ENCODE results near the gene COL23A1. TPM values are rescaled to one million over a fixed set of nuclear protein-coding genes. Genes with fewer than 3 reads are reported as not detected.
"Not testable (repeated sequence)": the region's sequence is repeated elsewhere in the genome, so short reads cannot be mapped to it uniquely, and the experiment has no call there.

Gene COL23A1
- total RNA-seq, 1 experiment from 2014 or later, result not detected

DNA sequence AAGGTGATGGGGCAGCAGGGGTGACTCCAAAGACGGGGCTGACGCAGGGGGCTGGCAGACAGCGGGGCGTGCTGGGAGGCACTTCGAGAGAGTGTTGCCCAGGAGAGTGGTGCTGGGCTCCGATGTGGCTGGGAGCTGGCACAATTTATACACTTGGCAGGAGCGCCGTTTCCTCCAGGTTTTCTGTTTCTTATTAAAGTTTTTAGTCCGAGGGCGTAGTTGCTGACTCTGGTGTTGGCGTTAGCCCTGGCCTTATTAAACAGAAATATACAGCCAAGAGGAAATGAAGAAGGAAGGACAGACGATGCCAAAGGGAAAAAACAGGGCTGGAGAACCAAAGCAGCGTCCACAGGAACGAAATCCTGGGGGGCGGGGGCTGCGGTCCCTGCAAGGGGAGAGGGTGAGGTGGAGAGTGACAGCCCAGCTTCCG, 218.0 kb downstream of the COL23A1 start:
- Histone ChIP-seq H3K79me2 (ENCODE audit: low read length) (no peaks in the 10 kb centered on the region), H3K4me3 (ENCODE audit: low read length) (no peak overlapping the region), H4K20me1 (ENCODE audit: low read length) (no peaks in the 10 kb centered on the region), H3K4me2 (ENCODE audit: low read length) (no peak overlapping the region), H3K9me3 (ENCODE audit: low read length) (no peaks in the 10 kb centered on the region; the same call in 1 of the 2 replicates), H3K27me3 (ENCODE audit: low read length) (peaks cover 30% of the 10 kb centered on the region; the same call in 1 of the 2 replicates), H3K27ac (ENCODE audit: low read length) (no peak overlapping the region), H3F3A (ENCODE audit: low read length, unreplicated experiment) (no peaks in the 10 kb centered on the region), H3K4me1 (ENCODE audit: insufficient read depth, low read length) (no peaks in the 10 kb centered on the region), H3K36me3 (ENCODE audit: low read depth, low read length) (no peaks in the 10 kb centered on the region), H3K9me2 (replicated peaks; ENCODE audit: low read length) (no peaks in the 10 kb centered on the region), H2AFZ (ENCODE audit: low read length) (no peak overlapping the region), H3K9ac (ENCODE audit: low read length) (no peak overlapping the region)
- ATAC-seq (no peak), DNase-seq (no peak)
- intact Hi-C loops (cut with micrococcal nuclease), result no loop called here
- BruUV-seq (replicated peaks), result no TSS peak
- TF ChIP-seq EZH2 (IDR thresholded peaks at IDR 0.05; ENCODE audit: low read length, unreplicated experiment) (no peak), EZH2phosphoT487 (IDR thresholded peaks at IDR 0.05; ENCODE audit: borderline replicate concordance, low read length) (no peak)
- TF ChIP-seq, protein P1, sequence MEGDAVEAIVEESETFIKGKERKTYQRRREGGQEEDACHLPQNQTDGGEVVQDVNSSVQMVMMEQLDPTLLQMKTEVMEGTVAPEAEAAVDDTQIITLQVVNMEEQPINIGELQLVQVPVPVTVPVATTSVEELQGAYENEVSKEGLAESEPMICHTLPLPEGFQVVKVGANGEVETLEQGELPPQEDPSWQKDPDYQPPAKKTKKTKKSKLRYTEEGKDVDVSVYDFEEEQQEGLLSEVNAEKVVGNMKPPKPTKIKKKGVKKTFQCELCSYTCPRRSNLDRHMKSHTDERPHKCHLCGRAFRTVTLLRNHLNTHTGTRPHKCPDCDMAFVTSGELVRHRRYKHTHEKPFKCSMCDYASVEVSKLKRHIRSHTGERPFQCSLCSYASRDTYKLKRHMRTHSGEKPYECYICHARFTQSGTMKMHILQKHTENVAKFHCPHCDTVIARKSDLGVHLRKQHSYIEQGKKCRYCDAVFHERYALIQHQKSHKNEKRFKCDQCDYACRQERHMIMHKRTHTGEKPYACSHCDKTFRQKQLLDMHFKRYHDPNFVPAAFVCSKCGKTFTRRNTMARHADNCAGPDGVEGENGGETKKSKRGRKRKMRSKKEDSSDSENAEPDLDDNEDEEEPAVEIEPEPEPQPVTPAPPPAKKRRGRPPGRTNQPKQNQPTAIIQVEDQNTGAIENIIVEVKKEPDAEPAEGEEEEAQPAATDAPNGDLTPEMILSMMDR (conservative IDR thresholded peaks at IDR 0.05; ENCODE audit: low read depth, low read length), result no peak
- ChIA-PET POLR2A (ENCODE audit: unreplicated experiment) (no interaction called here), CTCF (no interaction called here)

DNA sequence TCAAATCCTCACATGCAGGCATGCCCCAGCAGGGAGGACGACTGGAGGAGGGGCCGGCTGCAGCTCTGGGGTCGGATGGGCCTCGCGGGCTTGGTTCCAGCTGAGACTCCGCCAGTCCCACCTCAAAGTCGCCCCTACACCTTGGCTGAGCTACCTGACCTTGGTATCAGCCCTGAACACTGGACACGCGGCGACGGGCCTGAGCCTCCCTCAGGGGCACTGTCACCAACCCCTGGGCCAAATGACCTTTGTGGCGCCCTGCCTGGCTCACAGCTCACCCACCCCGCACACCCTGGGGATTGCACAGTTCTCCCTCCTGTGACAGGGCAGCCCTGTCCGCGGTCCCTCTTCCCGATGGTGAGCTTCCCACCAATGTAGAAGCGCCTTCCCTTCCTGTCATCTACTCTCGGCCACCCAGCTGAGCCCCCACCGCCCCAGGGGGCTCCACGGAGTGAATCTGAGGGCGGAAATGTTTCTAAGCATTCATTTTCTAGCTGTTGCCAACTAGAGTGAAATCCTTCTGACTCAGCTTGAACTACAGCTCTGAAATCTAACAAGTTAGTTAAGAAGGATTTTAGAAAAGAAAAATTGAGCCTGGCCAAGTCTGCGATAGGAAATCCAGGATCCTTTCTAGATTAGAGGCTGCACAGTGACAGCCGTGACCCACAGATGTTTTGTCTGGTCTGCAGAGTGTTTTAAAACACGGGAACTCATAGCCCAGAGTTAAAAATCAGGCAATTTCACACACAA, 218.7 kb downstream of the COL23A1 start:
- H2AFZ ChIP-seq (ENCODE audit: low read length), result no peak overlapping the region
- ATAC-seq (no peak), DNase-seq (no peak)
- POLR2A ChIA-PET (ENCODE audit: unreplicated experiment), result no interaction called here
- no peak overlapping the region for H3K4me2 ChIP-seq (ENCODE audit: low read length)
- H3K27me3 ChIP-seq (ENCODE audit: low read length), result peaks cover 36% of the 10 kb centered on the region; the same call in 1 of the 2 replicates
- BruUV-seq (replicated peaks), result no TSS peak
- CTCF ChIA-PET, result no interaction called here
- H3K27ac ChIP-seq (ENCODE audit: low read length), result no peak overlapping the region
- no peaks in the 10 kb centered on the region for H3K9me2 ChIP-seq (replicated peaks; ENCODE audit: low read length)
- H3K36me3 ChIP-seq (ENCODE audit: low read depth, low read length), result no peaks in the 10 kb centered on the region
- intact Hi-C loops (cut with micrococcal nuclease), result no loop called here
- no peaks in the 10 kb centered on the region for H4K20me1 ChIP-seq (ENCODE audit: low read length)
- no peaks in the 10 kb centered on the region for H3K79me2 ChIP-seq (ENCODE audit: low read length)
- H3F3A ChIP-seq (ENCODE audit: low read length, unreplicated experiment), result no peaks in the 10 kb centered on the region
- H3K9ac ChIP-seq (ENCODE audit: low read length), result no peak overlapping the region
- TF ChIP-seq EZH2phosphoT487 (IDR thresholded peaks at IDR 0.05; ENCODE audit: borderline replicate concordance, low read length), result no peak
- TF ChIP-seq, protein P1 (conservative IDR thresholded peaks at IDR 0.05; ENCODE audit: low read depth, low read length), result no peak
- no peaks in the 10 kb centered on the region for H3K4me1 ChIP-seq (ENCODE audit: insufficient read depth, low read length)
- no peaks in the 10 kb centered on the region; the same call in 1 of the 2 replicates for H3K9me3 ChIP-seq (ENCODE audit: low read length)
- no peak overlapping the region for H3K4me3 ChIP-seq (ENCODE audit: low read length)

DNA sequence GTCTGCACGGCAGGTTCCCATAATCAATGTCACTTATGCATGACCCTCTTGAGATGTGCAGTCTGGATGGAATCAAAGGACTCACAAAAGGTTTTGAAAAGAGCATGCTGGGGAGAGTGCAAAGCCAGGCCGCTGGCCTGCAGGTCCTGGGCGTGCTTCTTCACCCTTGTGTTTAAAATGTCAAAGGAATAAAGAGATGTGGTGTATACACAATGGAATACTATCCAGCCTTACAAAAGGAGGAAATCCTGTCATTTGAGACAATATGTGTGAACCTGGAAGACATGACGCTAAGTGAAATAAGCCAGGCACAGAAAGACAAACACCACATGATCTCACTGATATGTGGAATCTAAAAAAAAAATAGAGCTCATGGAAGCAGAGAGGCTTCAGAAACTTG, 220.1 kb downstream of the COL23A1 start:
- H3K9ac ChIP-seq (ENCODE audit: low read length), result no peak overlapping the region
- CTCF ChIA-PET, result no interaction called here
- intact Hi-C loops (cut with micrococcal nuclease), result no loop called here
- H3F3A ChIP-seq (ENCODE audit: low read length, unreplicated experiment), result no peaks in the 10 kb centered on the region
- TF ChIP-seq EZH2 (IDR thresholded peaks at IDR 0.05; ENCODE audit: low read length, unreplicated experiment) (no peak), EZH2phosphoT487 (IDR thresholded peaks at IDR 0.05; ENCODE audit: borderline replicate concordance, low read length) (no peak)
- TF ChIP-seq, protein P1 (conservative IDR thresholded peaks at IDR 0.05; ENCODE audit: low read depth, low read length), result no peak
- H2AFZ ChIP-seq (ENCODE audit: low read length), result no peak overlapping the region
- H3K4me2 ChIP-seq (ENCODE audit: low read length), result no peak overlapping the region
- H3K9me3 ChIP-seq (ENCODE audit: low read length), result no peaks in the 10 kb centered on the region; the same call in 1 of the 2 replicates
- H4K20me1 ChIP-seq (ENCODE audit: low read length), result no peaks in the 10 kb centered on the region
- H3K9me2 ChIP-seq (replicated peaks; ENCODE audit: low read length), result no peaks in the 10 kb centered on the region
- ATAC-seq, result no peak
- no peak overlapping the region for H3K27ac ChIP-seq (ENCODE audit: low read length)
- no peak for DNase-seq
- H3K4me3 ChIP-seq (ENCODE audit: low read length), result no peak overlapping the region
- H3K36me3 ChIP-seq (ENCODE audit: low read depth, low read length), result no peaks in the 10 kb centered on the region
- no TSS peak for BruUV-seq (replicated peaks)
- H3K79me2 ChIP-seq (ENCODE audit: low read length), result no peaks in the 10 kb centered on the region
- POLR2A ChIA-PET (ENCODE audit: unreplicated experiment), result no interaction called here
- peaks cover 37% of the 10 kb centered on the region; the same call in 1 of the 2 replicates for H3K27me3 ChIP-seq (ENCODE audit: low read length)
- no peaks in the 10 kb centered on the region for H3K4me1 ChIP-seq (ENCODE audit: insufficient read depth, low read length)

DNA sequence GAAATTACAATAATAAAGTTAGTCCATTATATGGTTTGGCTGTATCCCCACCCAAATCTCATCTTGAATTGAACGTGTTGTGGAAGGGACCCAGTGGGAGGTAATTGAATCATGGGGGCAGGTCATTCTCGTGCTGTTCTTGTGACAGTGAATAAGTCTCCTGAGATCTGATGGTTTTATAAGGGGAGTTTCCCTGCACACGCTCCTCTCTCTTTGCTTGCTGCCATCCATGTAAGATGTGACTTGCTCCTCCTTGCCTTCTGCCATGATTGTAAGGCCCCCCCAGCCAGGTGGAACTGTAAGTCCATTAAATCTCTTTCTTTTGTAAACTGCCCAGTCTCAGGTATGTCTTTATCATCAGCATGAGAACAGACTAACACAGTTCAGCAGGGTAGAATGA, 220.7 kb downstream of the COL23A1 start:
- H3K4me1 ChIP-seq (ENCODE audit: insufficient read depth, low read length); ATAC-seq; DNase-seq; intact Hi-C loops (cut with micrococcal nuclease); H3K27ac ChIP-seq (ENCODE audit: low read length); H3K79me2 ChIP-seq (ENCODE audit: low read length); H3K9ac ChIP-seq (ENCODE audit: low read length); BruUV-seq (replicated peaks); H3K4me3 ChIP-seq (ENCODE audit: low read length); H3K4me2 ChIP-seq (ENCODE audit: low read length); H3F3A ChIP-seq (ENCODE audit: low read length, unreplicated experiment); H4K20me1 ChIP-seq (ENCODE audit: low read length); POLR2A ChIA-PET (ENCODE audit: unreplicated experiment); H2AFZ ChIP-seq (ENCODE audit: low read length); CTCF ChIA-PET; H3K9me2 ChIP-seq (replicated peaks; ENCODE audit: low read length); H3K9me3 ChIP-seq (ENCODE audit: low read length); H3K36me3 ChIP-seq (ENCODE audit: low read depth, low read length): not testable (repeated sequence)
- H3K27me3 ChIP-seq (ENCODE audit: low read length), result peaks cover 37% of the 10 kb centered on the region; the same call in 1 of the 2 replicates

Measured in PC-3 (cell line).